NCI-H146 (cell line): ENCODE data around the gene DEFB132.
"Not testable (repeated sequence)": the region's sequence is repeated elsewhere in the genome, so short reads cannot be mapped to it uniquely, and the experiment has no call there.

Experiments used
- DNase-seq: peaks from one replicate; lab custom pipeline; 2025; lab: John Stamatoyannopoulos, UW

The DEFB132 gene

GRCh38 chr20:257419-257818 lies at the start of gene DEFB132:
Gene DEFB132, plus strand, starts transcription at chr20:257724. Its CDS starts 55 bp downstream, at chr20:257779.
- no peak for DNase-seq

- DNase-seq: peak; percentile 50
These were observed 48.5 kb upstream of the DEFB132 start for GRCh38 chr20:208942-209566.

DNA sequence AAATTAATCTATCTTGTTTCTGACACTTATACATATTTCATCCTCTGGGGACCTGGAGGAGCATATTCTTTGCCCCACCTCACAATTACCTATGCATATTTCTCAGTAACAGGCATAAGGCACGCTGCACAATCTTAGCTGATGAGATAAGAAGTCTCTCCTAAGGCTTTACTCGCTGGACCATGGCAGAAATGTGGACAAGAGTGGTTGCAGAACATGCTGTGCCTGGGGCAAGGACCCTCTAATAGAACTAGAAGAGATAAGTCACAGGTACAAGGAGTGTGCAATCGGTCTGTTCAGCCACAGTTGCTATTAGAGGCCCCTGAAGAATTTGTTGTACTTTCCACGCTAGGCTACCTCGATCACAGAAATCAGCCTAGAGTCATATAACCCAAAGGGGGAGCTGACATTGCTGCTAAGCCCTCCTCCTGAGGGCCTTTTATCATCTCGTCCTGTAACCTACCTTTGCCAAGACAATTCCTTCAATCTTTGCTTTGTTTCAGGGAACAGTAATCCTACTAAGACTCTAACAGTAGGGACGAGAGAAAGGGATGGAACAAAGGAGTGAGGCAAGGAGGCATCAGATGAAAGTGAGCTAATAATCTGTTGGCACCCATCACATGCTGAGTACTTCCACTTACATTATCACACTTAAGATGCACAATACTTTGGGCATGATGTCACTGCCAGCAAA lies 46.6 kb upstream of the DEFB132 start:
- DNase-seq: no peak

DNA sequence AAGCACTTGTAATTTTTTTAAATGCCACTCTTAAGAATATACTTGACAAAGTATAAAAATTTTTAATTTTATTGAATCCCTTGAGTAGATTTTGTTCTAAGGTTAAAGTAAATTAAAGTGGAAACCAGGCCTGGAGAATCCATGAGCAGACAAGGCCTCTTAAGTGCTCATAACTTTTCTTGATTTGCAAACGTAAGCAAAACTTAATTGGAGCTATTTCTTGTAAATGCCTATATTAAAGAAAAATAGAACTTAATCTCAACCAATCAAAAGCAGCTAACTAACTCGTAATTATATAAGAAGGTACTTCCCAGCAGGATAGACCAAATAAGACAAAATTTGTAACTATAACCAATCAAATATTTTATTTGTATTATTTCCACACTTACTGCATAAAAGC lies 43.1 kb upstream of the DEFB132 start:
- DNase-seq: no peak

DNA sequence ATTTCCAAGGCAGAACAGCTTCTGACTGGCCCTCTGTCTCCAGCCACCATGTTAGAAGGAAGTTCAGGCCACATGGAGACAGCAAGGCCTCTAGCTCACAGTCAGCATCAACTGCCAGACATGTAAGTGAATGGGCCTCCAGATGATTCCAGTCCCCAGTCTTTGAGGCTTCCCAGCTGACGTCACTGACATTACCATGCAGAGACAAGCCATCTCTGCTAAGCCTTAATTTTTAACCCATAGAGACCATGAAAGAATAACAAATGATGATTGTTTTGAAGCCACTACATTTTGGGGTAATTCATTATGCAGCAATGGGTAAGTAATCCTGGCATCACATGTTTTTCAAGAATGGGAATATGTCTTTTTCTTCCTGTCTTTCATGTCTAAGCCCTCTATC lies 41.7 kb upstream of the DEFB132 start:
- no peak for DNase-seq

DNA sequence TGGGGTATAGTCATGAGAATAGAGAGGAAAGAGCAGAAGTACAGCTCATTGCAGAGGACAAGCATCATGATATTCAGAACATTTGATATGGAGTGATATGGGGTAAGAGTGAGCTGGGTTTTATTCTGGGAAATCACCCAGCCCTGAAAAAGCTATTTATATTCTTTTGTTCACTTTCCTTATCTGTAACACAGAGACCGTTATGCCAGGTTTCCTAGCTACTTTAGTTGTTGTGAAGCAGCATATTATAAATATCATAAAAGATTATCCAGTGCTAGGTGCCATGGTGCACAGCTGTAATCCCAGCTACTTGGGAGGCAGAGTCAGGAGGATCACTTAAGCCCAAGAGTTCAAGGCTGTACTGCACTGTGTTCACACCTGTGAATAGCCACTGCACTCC lies 40.3 kb upstream of the DEFB132 start:
- no peak for DNase-seq

GRCh38 chr20:219290-220115 lies 38.0 kb upstream of the DEFB132 start:
- peak; percentile 6 for DNase-seq

GRCh38 chr20:221258-221830 lies 36.2 kb upstream of the DEFB132 start:
- no peak for DNase-seq

DNA sequence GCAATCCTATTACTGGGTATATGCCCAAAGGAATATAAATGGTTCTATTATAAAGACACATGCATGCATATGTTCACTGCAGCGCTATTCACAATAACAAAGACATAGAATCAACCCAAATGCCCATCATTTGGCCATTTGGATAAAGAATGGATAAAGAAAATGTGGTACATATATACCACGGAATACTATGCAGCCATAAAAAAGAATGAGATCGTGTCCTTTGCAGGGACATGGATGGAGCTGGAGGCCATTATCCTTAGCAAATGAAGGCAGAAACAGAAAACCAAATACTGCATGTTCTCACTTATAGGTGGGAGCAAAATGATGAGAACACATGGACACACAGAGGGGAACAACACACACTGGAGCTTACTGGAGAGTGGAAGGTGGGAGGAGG lies 31.6 kb upstream of the DEFB132 start:
- DNase-seq: not testable (repeated sequence)

DNA sequence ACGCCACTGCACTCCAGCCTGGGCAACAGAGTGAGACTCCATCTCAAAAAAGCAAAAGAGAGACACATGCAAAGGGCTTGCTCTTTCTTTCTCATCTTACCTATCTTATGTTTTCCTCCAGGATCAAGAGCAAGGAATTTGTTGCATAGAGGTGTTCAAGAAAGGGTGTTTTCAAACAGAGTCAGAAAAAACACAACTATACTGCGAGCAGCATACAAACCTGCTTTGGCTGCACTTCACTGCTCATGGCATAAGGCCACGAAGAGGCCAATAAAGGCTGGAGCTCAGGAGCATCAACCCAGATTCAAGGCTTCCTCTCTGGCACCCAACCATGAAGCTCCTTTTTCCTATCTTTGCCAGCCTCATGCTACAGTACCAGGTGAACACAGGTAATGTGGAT lies 30.6 kb upstream of the DEFB132 start, which contains the start of gene DEFB129:
Gene DEFB129, plus strand, starts transcription at position 301 of the 400 bp plus-strand sequence. Its CDS starts 31 bp downstream, at position 332.
- DNase-seq: no peak

DNA sequence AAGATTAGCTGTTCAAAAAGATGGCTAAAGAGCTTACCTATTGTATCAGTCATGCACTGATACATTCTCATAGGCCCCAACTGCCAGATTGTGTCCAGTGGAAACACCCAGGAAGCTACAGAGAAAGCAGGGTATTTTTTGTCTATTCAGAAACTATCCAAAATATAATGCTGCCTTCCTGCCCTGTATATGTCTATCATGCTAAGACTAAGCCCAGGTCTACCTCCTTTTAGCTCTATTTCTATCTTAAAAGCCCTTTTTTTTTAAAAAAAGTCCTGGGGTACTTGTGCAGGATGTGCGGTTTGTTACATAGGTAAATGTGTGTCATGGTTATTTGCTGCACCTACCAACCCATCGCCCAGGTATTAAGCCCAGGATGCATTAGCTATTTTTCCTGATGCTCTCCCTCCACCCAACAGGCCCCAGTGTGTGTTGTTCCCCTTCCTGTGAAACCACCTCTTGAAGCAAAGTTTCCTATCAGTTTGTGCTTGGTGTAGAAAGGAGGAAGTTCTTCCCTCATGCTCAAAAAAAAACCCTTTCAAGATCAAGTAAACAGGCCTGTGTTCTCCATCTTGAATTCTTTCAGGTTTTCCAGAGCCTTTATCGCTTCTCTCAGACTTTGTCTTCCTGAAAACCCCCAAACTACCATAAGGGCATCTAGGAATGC lies 30.0 kb upstream of the DEFB132 start:
- no peak for DNase-seq

- DNase-seq: no peak
These were observed 21.6 kb upstream of the DEFB132 start for GRCh38 chr20:235891-236290.

DNA sequence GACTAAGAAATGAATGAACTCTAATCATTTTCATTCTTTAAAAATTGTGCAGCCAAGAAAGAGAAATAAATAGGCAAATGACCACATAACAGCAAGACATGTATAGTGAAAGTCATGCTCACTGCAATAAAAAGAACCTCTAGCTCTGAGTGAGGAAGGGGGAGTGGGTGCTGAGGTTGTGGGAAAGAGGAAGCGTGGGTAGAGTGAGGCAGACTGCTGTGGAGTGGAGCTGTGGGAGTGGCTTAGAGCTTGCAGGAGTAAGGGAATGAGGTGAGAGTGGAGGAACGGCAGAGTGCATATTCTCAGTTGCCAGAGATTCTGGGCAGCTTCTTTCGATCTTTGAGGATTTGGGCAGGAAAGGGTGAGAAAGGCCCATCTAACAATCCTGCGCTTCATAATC lies 20.0 kb upstream of the DEFB132 start:
- no peak for DNase-seq

- DNase-seq: no peak
These were observed 19.6 kb upstream of the DEFB132 start for GRCh38 chr20:237929-238328.

GRCh38 chr20:242905-243304 lies 14.6 kb upstream of the DEFB132 start:
- no peak for DNase-seq

DNA sequence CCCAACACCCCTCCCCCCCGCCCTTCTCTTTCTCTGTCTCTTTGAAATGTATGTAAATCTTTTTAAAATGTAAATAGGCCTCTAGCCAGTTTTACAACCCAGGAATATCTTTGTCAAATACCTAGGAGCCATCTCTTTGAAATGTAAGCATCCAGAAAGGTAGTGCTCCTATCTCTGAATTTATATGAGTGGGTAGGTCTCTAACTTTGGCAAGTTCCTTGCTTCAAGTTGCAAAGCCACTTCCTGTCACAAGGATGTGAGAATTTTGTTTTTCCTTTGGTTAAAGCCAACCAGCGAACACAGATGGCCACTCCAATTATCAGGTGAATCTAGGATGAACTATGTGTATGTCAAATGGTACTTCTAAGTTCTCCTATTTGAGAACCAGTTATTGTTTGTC lies 6.2 kb upstream of the DEFB132 start:
- DNase-seq: no peak

DNA sequence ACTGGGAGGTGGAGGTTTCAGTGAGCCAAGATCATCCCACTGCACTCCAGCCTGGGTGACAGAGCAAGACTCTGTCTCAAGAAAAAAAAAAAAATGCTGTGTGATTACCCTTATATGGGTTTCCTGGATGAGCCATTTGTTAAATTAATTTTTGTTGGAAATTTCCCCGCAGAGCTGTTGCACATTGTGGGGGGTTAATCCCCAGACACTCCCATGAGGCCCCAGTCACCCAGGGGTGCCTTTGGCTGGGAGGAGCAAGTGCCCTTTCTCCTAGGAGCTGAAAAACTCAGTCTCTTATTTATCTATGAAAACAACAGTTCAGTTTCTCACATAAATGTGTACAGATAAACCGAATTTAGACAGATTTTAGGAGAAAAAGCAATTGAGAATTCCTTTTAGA lies 4.7 kb upstream of the DEFB132 start:
- no peak for DNase-seq

DNA sequence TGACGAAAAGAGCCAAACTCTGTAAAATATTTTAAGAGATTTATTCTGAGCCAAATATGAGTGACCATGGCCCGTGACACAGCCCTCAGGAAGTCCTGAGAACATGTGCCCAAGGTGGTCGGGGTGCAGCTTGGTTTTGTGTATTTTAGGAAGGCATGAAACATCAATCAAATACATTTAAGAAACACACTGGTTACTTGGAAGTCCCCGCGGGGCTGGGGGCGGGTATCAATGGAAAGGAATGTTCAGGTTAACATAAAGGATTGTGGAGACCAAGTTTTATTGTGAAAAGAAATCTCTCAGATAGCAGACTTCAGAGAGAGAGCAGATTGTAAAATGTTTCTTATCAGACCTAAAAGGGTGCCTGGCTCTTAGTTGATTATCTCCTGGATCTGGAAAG lies 4.1 kb upstream of the DEFB132 start:
- not testable (repeated sequence) for DNase-seq

DNA sequence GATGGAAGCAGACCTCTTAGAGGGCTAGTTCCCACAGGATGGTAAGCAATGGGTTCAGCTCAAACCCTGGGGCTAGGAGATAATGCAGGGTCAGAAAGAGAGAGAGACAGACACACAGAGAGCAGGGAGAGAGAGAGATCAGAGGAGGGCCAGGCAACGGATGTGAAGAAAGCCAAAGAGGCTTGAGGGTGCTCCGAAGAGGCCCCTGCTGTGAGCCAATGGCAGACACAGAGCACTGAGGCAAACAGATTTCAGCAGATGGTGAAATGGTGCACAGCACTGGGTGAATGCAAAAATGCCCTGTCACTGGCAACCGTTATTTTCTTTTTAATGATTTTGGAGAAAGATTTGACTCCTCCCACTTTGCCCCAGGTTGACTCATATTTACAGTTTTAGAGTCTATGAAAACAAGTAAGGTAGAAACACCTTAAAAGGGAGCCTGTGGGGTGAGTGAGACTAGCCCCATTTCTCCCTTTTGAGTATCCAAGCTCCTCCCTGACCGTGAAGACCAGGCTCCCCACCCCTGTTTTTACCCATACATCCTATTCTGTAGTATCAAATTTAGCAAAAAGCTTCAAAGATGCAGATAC lies 840 bp downstream of the DEFB132 start:
- DNase-seq: no peak

GRCh38 chr20:258963-259362 lies 1.4 kb downstream of the DEFB132 start:
- peak; percentile 11 for DNase-seq

GRCh38 chr20:259981-260380 lies 2.5 kb downstream of the DEFB132 start:
- DNase-seq: no peak

GRCh38 chr20:263701-264100 lies 6.2 kb downstream of the DEFB132 start:
- DNase-seq: no peak
